Measurements from ENCODE around the gene ZFP42.

DNA sequence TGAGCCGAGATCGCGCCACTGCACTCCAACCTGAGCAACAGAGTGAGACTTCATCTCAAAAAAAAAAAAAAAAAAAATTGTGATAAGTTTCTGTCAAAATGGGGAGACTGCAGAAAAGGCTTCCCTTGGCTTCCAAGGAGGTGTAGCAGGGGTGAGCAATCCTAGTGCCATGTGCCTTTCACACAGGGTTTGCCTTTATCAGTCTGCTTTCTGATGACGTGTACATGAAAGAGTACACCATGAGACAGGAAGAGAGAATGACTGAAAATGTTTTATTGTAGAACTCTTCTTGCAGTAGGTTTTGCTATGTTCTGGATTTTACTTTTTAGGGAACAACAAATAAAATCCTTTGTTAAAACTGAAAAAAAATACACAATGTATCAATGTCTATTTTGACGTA, 23.4 kb upstream of the ZFP42 start:
- TF ChIP-seq, protein P1, sequence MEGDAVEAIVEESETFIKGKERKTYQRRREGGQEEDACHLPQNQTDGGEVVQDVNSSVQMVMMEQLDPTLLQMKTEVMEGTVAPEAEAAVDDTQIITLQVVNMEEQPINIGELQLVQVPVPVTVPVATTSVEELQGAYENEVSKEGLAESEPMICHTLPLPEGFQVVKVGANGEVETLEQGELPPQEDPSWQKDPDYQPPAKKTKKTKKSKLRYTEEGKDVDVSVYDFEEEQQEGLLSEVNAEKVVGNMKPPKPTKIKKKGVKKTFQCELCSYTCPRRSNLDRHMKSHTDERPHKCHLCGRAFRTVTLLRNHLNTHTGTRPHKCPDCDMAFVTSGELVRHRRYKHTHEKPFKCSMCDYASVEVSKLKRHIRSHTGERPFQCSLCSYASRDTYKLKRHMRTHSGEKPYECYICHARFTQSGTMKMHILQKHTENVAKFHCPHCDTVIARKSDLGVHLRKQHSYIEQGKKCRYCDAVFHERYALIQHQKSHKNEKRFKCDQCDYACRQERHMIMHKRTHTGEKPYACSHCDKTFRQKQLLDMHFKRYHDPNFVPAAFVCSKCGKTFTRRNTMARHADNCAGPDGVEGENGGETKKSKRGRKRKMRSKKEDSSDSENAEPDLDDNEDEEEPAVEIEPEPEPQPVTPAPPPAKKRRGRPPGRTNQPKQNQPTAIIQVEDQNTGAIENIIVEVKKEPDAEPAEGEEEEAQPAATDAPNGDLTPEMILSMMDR (IDR thresholded peaks at IDR 0.05) = no peak
- TF ChIP-seq POLR2A (IDR thresholded peaks at IDR 0.05) = no peak

All from Peyer's patch (tissue), 4 donors.